ENCODE data around the gene PFDN1.

The PFDN1 gene

DNA sequence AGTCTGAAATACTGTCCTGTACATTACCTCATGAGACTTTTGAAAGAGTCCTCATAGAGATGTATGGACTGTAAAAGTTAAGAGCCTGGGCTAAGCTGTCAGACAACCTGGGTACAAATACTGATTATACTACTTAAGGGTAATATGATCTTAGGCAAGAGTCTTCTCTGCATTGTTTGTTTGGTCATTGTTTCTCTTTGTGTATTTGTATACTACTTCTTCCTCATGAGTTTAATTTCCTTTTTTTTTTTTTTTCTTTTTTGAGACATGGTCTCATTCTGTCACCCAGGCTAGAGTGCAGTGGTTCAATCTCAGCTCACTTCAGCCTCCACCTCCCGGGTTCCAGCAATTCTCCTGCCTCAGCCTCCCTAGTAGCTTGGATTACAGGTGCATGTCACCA is 2.6 kb upstream of the PFDN1 start:
- ATAC-seq = no peak
- TF ChIP-seq, protein P1, sequence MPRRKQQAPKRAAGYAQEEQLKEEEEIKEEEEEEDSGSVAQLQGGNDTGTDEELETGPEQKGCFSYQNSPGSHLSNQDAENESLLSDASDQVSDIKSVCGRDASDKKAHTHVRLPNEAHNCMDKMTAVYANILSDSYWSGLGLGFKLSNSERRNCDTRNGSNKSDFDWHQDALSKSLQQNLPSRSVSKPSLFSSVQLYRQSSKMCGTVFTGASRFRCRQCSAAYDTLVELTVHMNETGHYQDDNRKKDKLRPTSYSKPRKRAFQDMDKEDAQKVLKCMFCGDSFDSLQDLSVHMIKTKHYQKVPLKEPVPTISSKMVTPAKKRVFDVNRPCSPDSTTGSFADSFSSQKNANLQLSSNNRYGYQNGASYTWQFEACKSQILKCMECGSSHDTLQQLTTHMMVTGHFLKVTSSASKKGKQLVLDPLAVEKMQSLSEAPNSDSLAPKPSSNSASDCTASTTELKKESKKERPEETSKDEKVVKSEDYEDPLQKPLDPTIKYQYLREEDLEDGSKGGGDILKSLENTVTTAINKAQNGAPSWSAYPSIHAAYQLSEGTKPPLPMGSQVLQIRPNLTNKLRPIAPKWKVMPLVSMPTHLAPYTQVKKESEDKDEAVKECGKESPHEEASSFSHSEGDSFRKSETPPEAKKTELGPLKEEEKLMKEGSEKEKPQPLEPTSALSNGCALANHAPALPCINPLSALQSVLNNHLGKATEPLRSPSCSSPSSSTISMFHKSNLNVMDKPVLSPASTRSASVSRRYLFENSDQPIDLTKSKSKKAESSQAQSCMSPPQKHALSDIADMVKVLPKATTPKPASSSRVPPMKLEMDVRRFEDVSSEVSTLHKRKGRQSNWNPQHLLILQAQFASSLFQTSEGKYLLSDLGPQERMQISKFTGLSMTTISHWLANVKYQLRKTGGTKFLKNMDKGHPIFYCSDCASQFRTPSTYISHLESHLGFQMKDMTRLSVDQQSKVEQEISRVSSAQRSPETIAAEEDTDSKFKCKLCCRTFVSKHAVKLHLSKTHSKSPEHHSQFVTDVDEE (CRISPR knock-in tag; IDR thresholded peaks at IDR 0.05) = no peak
- TF ChIP-seq OSR1 (CRISPR knock-in tag; IDR thresholded peaks at IDR 0.05) = no peak
- no peak for TF ChIP-seq ARNTL (CRISPR knock-in tag; IDR thresholded peaks at IDR 0.05; ENCODE audit: borderline replicate concordance, low read depth)
- TF ChIP-seq CSDC2 (CRISPR knock-in tag; IDR thresholded peaks at IDR 0.05) = no peak
- TF ChIP-seq TCF4 (CRISPR knock-in tag; IDR thresholded peaks at IDR 0.05; ENCODE audit: borderline replicate concordance) = no peak
- no peak for TF ChIP-seq ZFP30 (CRISPR knock-in tag; IDR thresholded peaks at IDR 0.05)
- TF ChIP-seq PPARA (CRISPR knock-in tag; IDR thresholded peaks at IDR 0.05; ENCODE audit: borderline replicate concordance) = no peak
- no peak for TF ChIP-seq ESRRG (CRISPR knock-in tag; IDR thresholded peaks at IDR 0.05)
- TF ChIP-seq, protein P2, sequence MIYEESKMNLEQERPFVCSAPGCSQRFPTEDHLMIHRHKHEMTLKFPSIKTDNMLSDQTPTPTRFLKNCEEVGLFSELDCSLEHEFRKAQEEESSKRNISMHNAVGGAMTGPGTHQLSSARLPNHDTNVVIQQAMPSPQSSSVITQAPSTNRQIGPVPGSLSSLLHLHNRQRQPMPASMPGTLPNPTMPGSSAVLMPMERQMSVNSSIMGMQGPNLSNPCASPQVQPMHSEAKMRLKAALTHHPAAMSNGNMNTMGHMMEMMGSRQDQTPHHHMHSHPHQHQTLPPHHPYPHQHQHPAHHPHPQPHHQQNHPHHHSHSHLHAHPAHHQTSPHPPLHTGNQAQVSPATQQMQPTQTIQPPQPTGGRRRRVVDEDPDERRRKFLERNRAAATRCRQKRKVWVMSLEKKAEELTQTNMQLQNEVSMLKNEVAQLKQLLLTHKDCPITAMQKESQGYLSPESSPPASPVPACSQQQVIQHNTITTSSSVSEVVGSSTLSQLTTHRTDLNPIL (CRISPR knock-in tag; IDR thresholded peaks at IDR 0.05; ENCODE audit: low read depth) = no peak
- no peak for TF ChIP-seq ISL1 (CRISPR knock-in tag; IDR thresholded peaks at IDR 0.05)
- TF ChIP-seq ZNF565 (CRISPR knock-in tag; conservative IDR thresholded peaks at IDR 0.05; ENCODE audit: low read depth) = no peak
- no peak for TF ChIP-seq ZFP3 (CRISPR knock-in tag; IDR thresholded peaks at IDR 0.05)

GRCh38 chr5:140303966-140304365 is 1.1 kb upstream of the PFDN1 start:
- no peak for ATAC-seq
- no peak for TF ChIP-seq ISL1 (CRISPR knock-in tag; IDR thresholded peaks at IDR 0.05)
- no peak for TF ChIP-seq OSR1 (CRISPR knock-in tag; IDR thresholded peaks at IDR 0.05)
- no peak for TF ChIP-seq ZNF70 (CRISPR knock-in tag; IDR thresholded peaks at IDR 0.05)
- no peak for TF ChIP-seq ZNF565 (CRISPR knock-in tag; conservative IDR thresholded peaks at IDR 0.05; ENCODE audit: low read depth)
- TF ChIP-seq, protein P3, sequence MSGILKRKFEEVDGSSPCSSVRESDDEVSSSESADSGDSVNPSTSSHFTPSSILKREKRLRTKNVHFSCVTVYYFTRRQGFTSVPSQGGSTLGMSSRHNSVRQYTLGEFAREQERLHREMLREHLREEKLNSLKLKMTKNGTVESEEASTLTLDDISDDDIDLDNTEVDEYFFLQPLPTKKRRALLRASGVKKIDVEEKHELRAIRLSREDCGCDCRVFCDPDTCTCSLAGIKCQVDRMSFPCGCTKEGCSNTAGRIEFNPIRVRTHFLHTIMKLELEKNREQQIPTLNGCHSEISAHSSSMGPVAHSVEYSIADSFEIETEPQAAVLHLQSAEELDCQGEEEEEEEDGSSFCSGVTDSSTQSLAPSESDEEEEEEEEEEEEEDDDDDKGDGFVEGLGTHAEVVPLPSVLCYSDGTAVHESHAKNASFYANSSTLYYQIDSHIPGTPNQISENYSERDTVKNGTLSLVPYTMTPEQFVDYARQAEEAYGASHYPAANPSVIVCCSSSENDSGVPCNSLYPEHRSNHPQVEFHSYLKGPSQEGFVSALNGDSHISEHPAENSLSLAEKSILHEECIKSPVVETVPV (CRISPR knock-in tag; IDR thresholded peaks at IDR 0.05) = no peak
- TF ChIP-seq, protein P4, sequence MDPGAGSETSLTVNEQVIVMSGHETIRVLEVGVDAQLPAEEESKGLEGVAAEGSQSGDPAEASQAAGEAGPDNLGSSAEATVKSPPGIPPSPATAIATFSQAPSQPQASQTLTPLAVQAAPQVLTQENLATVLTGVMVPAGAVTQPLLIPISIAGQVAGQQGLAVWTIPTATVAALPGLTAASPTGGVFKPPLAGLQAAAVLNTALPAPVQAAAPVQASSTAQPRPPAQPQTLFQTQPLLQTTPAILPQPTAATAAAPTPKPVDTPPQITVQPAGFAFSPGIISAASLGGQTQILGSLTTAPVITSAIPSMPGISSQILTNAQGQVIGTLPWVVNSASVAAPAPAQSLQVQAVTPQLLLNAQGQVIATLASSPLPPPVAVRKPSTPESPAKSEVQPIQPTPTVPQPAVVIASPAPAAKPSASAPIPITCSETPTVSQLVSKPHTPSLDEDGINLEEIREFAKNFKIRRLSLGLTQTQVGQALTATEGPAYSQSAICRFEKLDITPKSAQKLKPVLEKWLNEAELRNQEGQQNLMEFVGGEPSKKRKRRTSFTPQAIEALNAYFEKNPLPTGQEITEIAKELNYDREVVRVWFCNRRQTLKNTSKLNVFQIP (CRISPR knock-in tag; IDR thresholded peaks at IDR 0.05; ENCODE audit: borderline replicate concordance, low read depth) = no peak
- no peak for TF ChIP-seq TCF4 (CRISPR knock-in tag; IDR thresholded peaks at IDR 0.05; ENCODE audit: borderline replicate concordance)
- TF ChIP-seq SNAI2 (CRISPR knock-in tag; IDR thresholded peaks at IDR 0.05) = no peak
- no peak for TF ChIP-seq ZFP30 (CRISPR knock-in tag; IDR thresholded peaks at IDR 0.05)

DNA sequence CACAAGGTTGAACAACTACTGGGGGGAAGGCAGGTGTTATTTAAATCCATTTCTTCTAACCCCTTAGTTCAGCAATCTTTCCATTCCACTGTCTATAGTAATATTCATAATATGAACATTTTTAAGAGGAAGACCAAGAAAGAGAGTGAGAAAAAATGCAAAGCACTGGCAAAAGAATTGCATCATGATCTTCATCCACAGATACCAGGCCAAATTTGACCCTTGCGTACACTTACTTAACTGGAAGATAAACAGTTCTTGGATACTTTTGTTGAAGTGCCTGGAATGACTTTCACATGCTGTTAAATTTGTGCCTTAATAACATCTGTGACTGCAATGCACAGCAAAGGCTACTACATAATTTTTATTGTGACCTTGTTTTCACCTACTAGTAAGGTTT is 1.8 kb downstream of the PFDN1 start:
- TF ChIP-seq ZNF8 (CRISPR knock-in tag; IDR thresholded peaks at IDR 0.05) = no peak
- TF ChIP-seq CSDC2 (CRISPR knock-in tag; IDR thresholded peaks at IDR 0.05) = no peak
- TF ChIP-seq, protein P2 (CRISPR knock-in tag; IDR thresholded peaks at IDR 0.05; ENCODE audit: low read depth) = no peak
- TF ChIP-seq, protein P4 (CRISPR knock-in tag; IDR thresholded peaks at IDR 0.05; ENCODE audit: borderline replicate concordance, low read depth) = no peak
- no peak for TF ChIP-seq TCF4 (CRISPR knock-in tag; IDR thresholded peaks at IDR 0.05; ENCODE audit: borderline replicate concordance)
- no peak for TF ChIP-seq ZC3H10 (CRISPR knock-in tag; IDR thresholded peaks at IDR 0.05)
- no peak for TF ChIP-seq PPARA (CRISPR knock-in tag; IDR thresholded peaks at IDR 0.05; ENCODE audit: borderline replicate concordance)
- TF ChIP-seq ESRRG (CRISPR knock-in tag; IDR thresholded peaks at IDR 0.05) = no peak
- TF ChIP-seq ZFP30 (CRISPR knock-in tag; IDR thresholded peaks at IDR 0.05) = no peak
- TF ChIP-seq ZNF565 (CRISPR knock-in tag; conservative IDR thresholded peaks at IDR 0.05; ENCODE audit: low read depth) = no peak
- no peak for TF ChIP-seq GLIS3 (CRISPR knock-in tag; IDR thresholded peaks at IDR 0.05)
- no peak for TF ChIP-seq ZNF70 (CRISPR knock-in tag; IDR thresholded peaks at IDR 0.05)
- ATAC-seq = no peak

All from SK-N-SH treated with all-trans-retinoic acid at 6 μM for 48 hours (cell line).